GM23338 (cell line): ENCODE data around the gene VWA5A. TPM values are rescaled to one million over a fixed set of nuclear protein-coding genes. Genes with fewer than 3 reads are reported as not detected.
A peak's percentile ranks its signal among the peaks of the same experiment; 100 is the strongest.
"Not testable (repeated sequence)": the region's sequence is repeated elsewhere in the genome, so short reads cannot be mapped to it uniquely, and the experiment has no call there.

Experiments
- ATAC-seq: fragments of 200-7000 bp; cut with Tn5 transposase; 3 replicates; pipeline ENCODE4 v1.9.1; 2020
- DNase-seq: peaks from one replicate; pipeline ENCODE4 v3.0.0-alpha.2; 2015; ENCODE audit warnings: low spot score
- H2AFZ ChIP-seq: fragments of 200-600 bp; sonication (generic); 2 replicates; pipeline ENCODE4 v1.8.0; 2016; ENCODE audit warnings: antibody characterized with exemption, mild to moderate bottlenecking, moderate library complexity
- H3F3A ChIP-seq: fragments of 200-600 bp; sonication (generic); replicated peaks from 2 replicates; pipeline ENCODE4 v1.8.0; 2017; ENCODE audit warnings: antibody characterized with exemption, mixed run types, low read depth
- H3K27ac ChIP-seq: fragments of 200-600 bp; sonication (generic); 2 replicates; pipeline ENCODE4 v1.6.1; 2016; ENCODE audit warnings: low read depth
- H3K27me3 ChIP-seq: fragments of 200-600 bp; sonication (generic); 2 replicates; pipeline ENCODE4 v1.8.0; 2016; ENCODE audit warnings: mild to moderate bottlenecking, mixed run types, moderate library complexity; ENCODE audit not compliant: insufficient read depth
- H3K36me3 ChIP-seq: fragments of 200-600 bp; sonication (generic); 2 replicates; pipeline ENCODE4 v1.8.0; 2016; ENCODE audit warnings: mild to moderate bottlenecking; ENCODE audit not compliant: insufficient read depth
- H3K4me1 ChIP-seq: fragments of 200-600 bp; sonication (generic); 2 replicates; pipeline ENCODE4 v1.8.0; 2016; ENCODE audit warnings: mild to moderate bottlenecking, moderate library complexity; ENCODE audit not compliant: insufficient read depth
- H3K4me2 ChIP-seq: fragments of 200-600 bp; sonication (generic); 2 replicates; pipeline ENCODE4 v1.7.1; 2017; ENCODE audit warnings: mixed run types
- H3K4me3 ChIP-seq: fragments of 200-600 bp; sonication (generic); 2 replicates; pipeline ENCODE4 v1.6.1; 2016; ENCODE audit warnings: mixed run types
- H3K79me2 ChIP-seq: fragments of 200-600 bp; sonication (generic); replicated peaks from 2 replicates; pipeline ENCODE4 v1.8.0; 2017; ENCODE audit warnings: mild to moderate bottlenecking; ENCODE audit not compliant: insufficient read depth
- H3K9me2 ChIP-seq: fragments of 200-600 bp; sonication (generic); 2 replicates; pipeline ENCODE4 v1.8.0; 2017; ENCODE audit not compliant: insufficient read depth
- H4K20me1 ChIP-seq: fragments of 200-600 bp; sonication (generic); replicated peaks from 2 replicates; pipeline ENCODE4 v1.8.0; 2017; ENCODE audit warnings: mild to moderate bottlenecking; ENCODE audit not compliant: insufficient read depth
- H3K27ac Mint-ChIP-seq: 2 replicates; pipeline ENCODE4 v1.8.0; 2020; ENCODE audit warnings: inconsistent platforms, mild to moderate bottlenecking, moderate library complexity, mixed read lengths
- H3K27me3 Mint-ChIP-seq: 3 replicates; pipeline ENCODE4 v1.8.0; 2022; ENCODE audit warnings: low read depth, mild to moderate bottlenecking, moderate library complexity, mixed read lengths, inconsistent platforms; ENCODE audit not compliant: insufficient read depth, poor library complexity
- H3K36me3 Mint-ChIP-seq: 3 replicates; pipeline ENCODE4 v1.8.0; 2021; ENCODE audit warnings: low read depth, mild to moderate bottlenecking, inconsistent platforms, moderate library complexity, mixed read lengths
- H3K4me1 Mint-ChIP-seq: 3 replicates; pipeline ENCODE4 v1.8.0; 2020; ENCODE audit warnings: mild to moderate bottlenecking, inconsistent platforms, mixed read lengths
- H3K4me3 Mint-ChIP-seq: 3 replicates; pipeline ENCODE4 v1.8.0; 2021; ENCODE audit warnings: moderate library complexity, mild to moderate bottlenecking, inconsistent platforms, mixed read lengths
- H3K9me3 Mint-ChIP-seq: 3 replicates; pipeline ENCODE4 v1.8.0; 2020; ENCODE audit warnings: moderate library complexity, mild to moderate bottlenecking, inconsistent platforms, mixed read lengths
- CREB1 ChIP-seq: fragments of 250-450 bp; sonication (Bioruptor Pico); IDR thresholded peaks from 2 replicates; pipeline ENCODE4 v1.5.0; 2020; ENCODE audit warnings: low read depth, mild to moderate bottlenecking, moderate library complexity
- CTCF ChIP-seq, 2 experiments: fragments of 200-600 bp in 1 of 2; sonication (generic) in 1 of 2; conservative IDR thresholded peaks; 2 replicates each; pipeline versions ENCODE4 v1.5.1 to v1.6.1; 2016 to 2017; ENCODE audit warnings: antibody characterized with exemption in 2 of 2, low read depth in 2 of 2, mild to moderate bottlenecking in 2 of 2, moderate library complexity in 1 of 2
- EZH2phosphoT487 ChIP-seq: fragments of 200-600 bp; sonication (generic); IDR thresholded peaks from one replicate; pipeline ENCODE4 v1.8.1; 2018; ENCODE audit warnings: antibody characterized with exemption; ENCODE audit not compliant: unreplicated experiment
- POLR2AphosphoS5 ChIP-seq: IDR thresholded peaks from 2 replicates; pipeline ENCODE4 v1.6.1; 2016; ENCODE audit warnings: antibody characterized with exemption, low read depth
- REST ChIP-seq: IDR thresholded peaks from one replicate; pipeline ENCODE4 v1.6.1; 2018; ENCODE audit warnings: antibody characterized with exemption; ENCODE audit not compliant: unreplicated experiment
- ZNF331 ChIP-seq: fragments of 250-450 bp; sonication (Bioruptor Pico); IDR thresholded peaks from 2 replicates; pipeline ENCODE4 v1.5.0; 2020; ENCODE audit warnings: low read depth, mild to moderate bottlenecking, moderate library complexity
- polyA plus RNA-seq: library from polyadenylated mRNA; unstranded; fragments of >200 nt; fragmentation: Nextera tagmentation; extraction: Ambion mirVana; gene quantifications from 2 replicates; pipeline ENCODE4 v1.2.1, GENCODE V29; 2016
- total RNA-seq: library from RNA; depleted of rRNA; stranded (reverse); fragments of >200 nt; shearing (Covaris generic); gene quantifications from 2 replicates; pipeline ENCODE4 v1.2.3, GENCODE V29; 2014

The VWA5A gene
- total and polyA plus RNA-seq, 2 experiments from 2014 or later: 10.0 to 13.5 TPM

GRCh38 chr11:124123622-124124021, 8.4 kb downstream of the VWA5A start:
- peak; percentile 63 for DNase-seq

DNA sequence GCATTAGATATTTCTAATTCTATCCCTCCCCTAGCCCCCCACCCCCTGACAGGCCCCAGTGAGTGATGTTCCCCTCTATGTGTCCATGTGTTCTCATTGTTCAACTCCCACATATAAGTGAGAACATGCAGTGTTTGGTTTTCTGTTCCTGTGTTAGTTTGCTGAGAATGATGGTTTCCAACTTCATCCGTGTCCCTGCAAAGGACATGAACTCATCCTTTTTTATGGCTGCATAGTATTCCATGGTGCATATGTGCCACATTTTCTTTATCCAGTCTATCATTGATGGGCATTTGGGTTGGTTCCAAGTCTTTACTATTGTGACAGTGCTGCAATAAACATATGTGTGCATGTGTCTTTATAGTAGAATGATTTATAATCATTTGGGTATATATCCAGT, 11.9 kb downstream of the VWA5A start:
- H3K9me2 ChIP-seq, H3K27ac Mint-ChIP-seq, H3K79me2 ChIP-seq: not testable (repeated sequence)

More at GRCh38 chr11:124123622-124124021, 8.4 kb downstream of the VWA5A start:
- Mint-ChIP-seq H3K4me1 (peaks cover 4% of the 10 kb centered on the region; the same call in 1 of the 3 replicates), H3K9me3 (peaks cover 8% of the 10 kb centered on the region; the same call in 2 of the 3 replicates), H3K4me3 (no peak overlapping the region), H3K36me3 (peaks cover 59% of the 10 kb centered on the region), H3K27ac (no peak overlapping the region), H3K27me3 (no peaks in the 10 kb centered on the region)
- no peaks in the 10 kb centered on the region for H3F3A ChIP-seq
- no peaks in the 10 kb centered on the region for H4K20me1 ChIP-seq
- no peak overlapping the region for H3K27ac ChIP-seq
- H3K4me1 ChIP-seq: no peaks in the 10 kb centered on the region
- H3K4me2 ChIP-seq: no peak overlapping the region
- peak; percentile 93 for ATAC-seq
- H3K79me2 ChIP-seq: no peaks in the 10 kb centered on the region
- no peaks in the 10 kb centered on the region for H3K27me3 ChIP-seq
- no peak overlapping the region for H3K4me3 ChIP-seq
- H3K9me2 ChIP-seq: 0 out of 2 replicates have a peak, but pooled peaks cover 2% of the 10 kb centered on the region
- TF ChIP-seq CTCF (conservative IDR thresholded peaks at IDR 0.05; ENCODE audit: low read depth in 2 of 2) (peak; percentile 56 to 64), REST (no peak)
- peaks cover 7% of the 10 kb centered on the region; the same call in 1 of the 2 replicates for H3K36me3 ChIP-seq
- H2AFZ ChIP-seq: no peak overlapping the region

DNA sequence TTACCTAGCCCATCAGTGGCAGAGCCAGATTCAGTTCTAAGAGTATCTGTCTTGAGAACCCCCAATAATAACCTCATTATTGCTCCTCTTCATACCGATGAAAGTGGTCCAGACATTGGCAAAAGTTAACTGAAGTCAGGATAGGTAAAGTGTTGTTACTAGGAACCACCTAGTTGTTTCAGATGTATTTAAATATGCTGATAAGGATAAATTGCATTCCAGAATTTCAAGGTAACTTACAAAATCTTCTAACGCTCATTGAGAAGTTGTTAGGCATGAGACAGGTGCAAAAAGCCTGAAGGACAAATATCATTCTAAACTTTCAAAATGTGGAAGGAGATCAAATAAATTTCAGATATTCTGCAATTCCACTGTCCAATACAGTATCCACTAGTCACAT, 27.8 kb downstream of the VWA5A start:
- Mint-ChIP-seq H3K27me3 (peaks cover 6% of the 10 kb centered on the region), H3K4me3 (no peak overlapping the region), H3K27ac (no peak overlapping the region), H3K9me3 (peaks cover 11% of the 10 kb centered on the region; the same call in 2 of the 3 replicates), H3K36me3 (peaks cover 45% of the 10 kb centered on the region), H3K4me1 (peaks cover 17% of the 10 kb centered on the region)
- ATAC-seq: no peak
- Histone ChIP-seq H3F3A (no peaks in the 10 kb centered on the region), H3K27me3 (no peaks in the 10 kb centered on the region), H3K4me1 (no peaks in the 10 kb centered on the region; the same call in none of the 2 replicates), H3K79me2 (no peaks in the 10 kb centered on the region), H4K20me1 (no peaks in the 10 kb centered on the region), H3K27ac (no peak overlapping the region), H3K36me3 (no peaks in the 10 kb centered on the region), H2AFZ (no peak overlapping the region), H3K9me2 (no peaks in the 10 kb centered on the region), H3K4me2 (no peak overlapping the region), H3K4me3 (no peak overlapping the region)
- no peak for DNase-seq
- TF ChIP-seq ZNF331 (CRISPR knock-in tag) (no peak), EZH2phosphoT487 (no peak), POLR2AphosphoS5 (no peak), CREB1 (CRISPR knock-in tag) (no peak), REST (no peak)

More for the DNA sequence above, 11.9 kb downstream of the VWA5A start:
- not testable (repeated sequence) for H3K4me3 Mint-ChIP-seq, H3K4me2 ChIP-seq, H3K4me1 Mint-ChIP-seq, H4K20me1 ChIP-seq, H3K36me3 ChIP-seq, H3F3A ChIP-seq, H3K4me3 ChIP-seq, H3K27me3 Mint-ChIP-seq, H3K9me3 Mint-ChIP-seq, H3K4me1 ChIP-seq, ATAC-seq, H3K27me3 ChIP-seq, DNase-seq, H2AFZ ChIP-seq, H3K27ac ChIP-seq
- peaks cover 40% of the 10 kb centered on the region for H3K36me3 Mint-ChIP-seq
